HG02970 (cell line): ENCODE results near the gene NFIA.

Source experiments
- ATAC-seq: cut with Tn5 transposase; IDR thresholded peaks from one replicate; pipeline ENCODE4 v1.9.1; 2021; ENCODE audit warnings: mild to moderate bottlenecking, moderate library complexity, moderate number of reproducible peaks; ENCODE audit not compliant: unreplicated experiment, low FRiP score

The NFIA gene

GRCh38 chr1:61098906-61099437 lies 16.6 kb downstream of the NFIA start:
- ATAC-seq, result no peak

- no peak for ATAC-seq
These were observed 18.2 kb downstream of the NFIA start for GRCh38 chr1:61100578-61100977.

- ATAC-seq, result no peak
These were observed 19.2 kb downstream of the NFIA start for GRCh38 chr1:61101536-61101935.

DNA sequence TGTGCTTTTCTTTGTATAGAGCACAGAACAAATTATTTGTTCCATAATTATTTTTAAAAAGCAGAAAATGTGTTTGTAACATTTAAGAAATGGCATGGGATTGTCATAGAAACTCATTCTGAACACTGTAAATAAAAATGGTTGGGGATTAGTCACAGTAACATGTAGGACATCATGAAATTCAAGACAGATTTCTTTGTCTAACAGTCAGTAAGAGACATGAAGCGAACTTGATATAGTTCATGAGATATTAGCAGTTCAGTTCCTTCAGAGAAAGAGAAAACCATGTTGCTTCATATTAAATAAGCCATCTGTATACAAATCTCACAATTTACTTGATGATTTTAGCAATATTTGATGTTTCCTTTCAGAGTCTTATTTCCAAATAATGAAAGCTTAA lies 19.7 kb downstream of the NFIA start:
- ATAC-seq, result no peak

GRCh38 chr1:61102621-61103020 lies 20.3 kb downstream of the NFIA start:
- no peak for ATAC-seq

DNA sequence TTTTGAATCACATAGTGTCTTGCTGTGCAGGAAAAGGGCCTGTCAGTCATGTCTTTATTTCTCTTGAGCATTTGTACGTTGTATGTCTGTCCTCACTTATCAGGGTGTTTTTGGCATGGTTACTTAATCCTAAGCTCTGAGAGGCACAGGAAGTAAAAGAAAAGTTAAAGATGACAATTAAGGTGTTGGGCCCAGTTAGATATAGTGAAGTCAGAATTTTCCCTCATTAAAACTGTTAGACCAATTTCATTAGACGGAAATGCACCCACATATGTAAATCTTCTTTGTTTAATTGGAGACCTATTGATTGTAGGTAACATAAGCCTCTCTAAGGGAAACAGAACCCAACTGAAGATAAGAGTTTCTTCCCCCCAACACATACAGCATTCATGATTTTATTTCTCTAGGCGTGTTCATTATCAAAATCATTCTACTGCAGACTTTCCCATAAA lies 21.9 kb downstream of the NFIA start:
- ATAC-seq, result no peak

GRCh38 chr1:61107638-61108037 lies 25.3 kb downstream of the NFIA start:
- ATAC-seq, result no peak

GRCh38 chr1:61109158-61109557 lies 26.8 kb downstream of the NFIA start:
- no peak for ATAC-seq

GRCh38 chr1:61109910-61110309 lies 27.5 kb downstream of the NFIA start:
- no peak for ATAC-seq

- no peak for ATAC-seq
These were observed 28.2 kb downstream of the NFIA start for GRCh38 chr1:61110554-61110953.

DNA sequence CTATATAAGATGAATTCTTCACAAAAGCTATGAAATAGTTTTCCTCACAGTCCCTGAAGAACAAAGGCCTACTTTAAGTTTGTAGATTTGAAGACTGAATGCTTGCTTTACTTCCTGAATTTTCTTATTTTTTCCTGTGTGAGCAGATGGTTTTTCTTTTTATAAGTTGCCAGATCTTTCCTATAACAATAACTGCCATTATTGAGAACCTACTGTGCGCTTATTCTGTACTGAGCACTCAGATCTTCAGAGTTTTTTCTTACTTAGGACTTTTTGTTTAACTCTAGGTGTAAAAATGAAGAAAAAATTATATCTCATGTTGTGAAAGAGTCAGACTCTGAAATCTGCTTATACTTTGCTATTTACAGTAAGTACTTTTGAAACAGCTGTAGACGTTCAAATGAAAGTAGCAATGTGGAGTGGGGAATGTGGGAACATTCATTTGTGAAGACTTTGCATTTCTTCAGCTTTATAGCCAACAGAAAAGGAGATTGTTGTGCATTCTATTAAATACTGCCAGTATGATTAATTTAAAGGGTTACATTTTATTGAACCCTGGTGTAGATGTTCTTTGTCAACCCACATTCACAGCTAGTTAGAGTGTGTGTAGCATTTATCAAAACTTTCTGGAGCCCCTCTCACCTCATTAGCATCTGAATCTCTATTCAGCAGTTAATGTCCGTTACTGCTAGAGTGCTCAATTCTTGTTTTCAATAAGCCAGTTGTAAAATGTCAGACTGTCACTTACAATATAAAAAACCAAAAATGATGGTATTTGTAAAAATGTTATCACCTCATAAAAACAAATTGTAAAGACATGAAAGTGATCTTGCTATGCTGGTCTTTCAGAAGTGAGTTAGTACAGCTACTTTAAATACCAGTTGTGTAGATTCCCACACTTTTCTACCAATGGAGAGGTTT lies 29.0 kb downstream of the NFIA start:
- no peak for ATAC-seq

DNA sequence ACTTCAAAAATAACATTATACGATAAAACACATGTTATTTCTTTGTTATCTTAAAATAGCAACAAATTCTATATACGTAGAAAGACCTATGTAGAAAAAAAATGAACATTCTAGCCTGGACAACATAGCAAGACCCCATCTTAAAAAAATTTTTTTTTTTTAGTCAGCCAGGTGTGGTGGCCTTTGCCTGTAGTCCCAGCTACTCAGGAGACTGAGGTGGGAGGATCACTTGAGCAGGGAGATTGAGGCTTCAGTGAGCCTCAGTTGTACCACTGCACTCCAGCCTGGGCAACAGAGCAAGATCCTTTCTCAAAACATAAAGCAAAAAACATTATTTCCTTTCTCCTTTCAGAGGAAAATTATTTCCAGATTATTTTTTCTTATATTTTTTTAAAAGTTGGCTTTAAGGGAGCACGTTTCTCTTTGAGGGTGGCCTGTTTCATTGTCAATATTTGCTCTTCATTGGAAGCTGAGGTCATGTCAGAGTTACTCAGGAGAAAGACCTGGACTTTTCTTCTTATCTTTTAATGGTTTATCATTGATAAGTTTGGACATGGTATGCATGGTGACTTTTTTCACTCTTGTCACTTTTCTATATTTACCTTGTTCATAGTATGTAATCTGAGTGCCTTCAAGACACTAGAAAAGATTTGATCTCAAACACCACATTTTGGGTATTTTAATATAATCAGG lies 32.0 kb downstream of the NFIA start:
- ATAC-seq, result no peak

GRCh38 chr1:61115436-61115835 lies 33.1 kb downstream of the NFIA start:
- no peak for ATAC-seq

GRCh38 chr1:61116421-61116820 lies 34.1 kb downstream of the NFIA start:
- ATAC-seq, result no peak

GRCh38 chr1:61117283-61117682 lies 34.9 kb downstream of the NFIA start:
- ATAC-seq, result no peak

- no peak for ATAC-seq
These were observed 36.7 kb downstream of the NFIA start for GRCh38 chr1:61119085-61119484.

GRCh38 chr1:61120246-61120840 lies 38.0 kb downstream of the NFIA start:
- ATAC-seq, result no peak

- ATAC-seq, result no peak
These were observed 38.6 kb downstream of the NFIA start for GRCh38 chr1:61120998-61121397.

DNA sequence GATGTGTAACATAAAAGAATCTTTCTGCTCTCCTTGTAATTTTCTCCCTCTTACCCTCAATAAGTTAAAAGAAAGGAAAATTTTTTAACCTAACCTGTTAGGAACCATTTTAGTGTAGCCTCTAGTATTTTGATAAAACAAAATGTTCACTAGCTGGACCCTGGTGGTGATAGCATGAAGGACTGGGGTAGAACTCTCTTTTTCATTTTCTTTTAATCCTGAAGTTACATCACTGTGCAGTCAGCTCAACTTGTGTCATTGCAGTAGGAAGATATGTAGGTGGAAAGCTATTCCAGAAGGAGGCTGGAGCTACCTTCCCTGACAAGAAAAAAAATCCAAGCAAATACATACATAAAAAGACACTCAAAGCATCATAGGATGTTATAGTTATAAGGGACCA lies 39.3 kb downstream of the NFIA start:
- ATAC-seq, result no peak

GRCh38 chr1:61122389-61122788 lies 40.0 kb downstream of the NFIA start:
- no peak for ATAC-seq

DNA sequence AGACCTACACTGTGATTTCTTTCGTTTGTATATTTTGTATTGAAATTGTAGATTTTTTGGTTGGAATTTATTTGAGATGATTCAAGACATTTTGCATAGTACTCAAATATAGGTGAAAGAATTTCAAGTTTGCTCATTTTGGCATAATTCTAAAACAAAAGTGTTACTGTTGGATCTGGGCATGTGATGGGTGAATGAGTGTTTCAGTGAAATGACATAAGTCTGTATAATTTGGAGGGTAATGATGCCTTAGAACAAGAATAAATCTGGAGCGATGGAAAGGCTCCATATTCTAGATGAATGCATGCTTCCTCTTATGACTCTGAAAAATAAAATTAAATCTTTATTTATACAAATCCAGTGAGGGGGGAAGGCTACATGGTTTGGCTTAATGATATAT lies 41.0 kb downstream of the NFIA start:
- ATAC-seq, result no peak
